Heart left ventricle (tissue), 16 donors: ENCODE data around the gene MB. TPM values are rescaled to one million over a fixed set of nuclear protein-coding genes. Genes with fewer than 3 reads are reported as not detected.
A peak's percentile ranks its signal among the peaks of the same experiment; 100 is the strongest.

Source experiments
- ATAC-seq, 4 donors: fragments of 200-7000 bp; cut with Tn5 transposase; one replicate each; pipeline ENCODE4 v1.9.1; 2020 to 2022; ENCODE audit warnings: moderate library complexity in 4 of 4, mild to moderate bottlenecking in 3 of 4, moderate number of reproducible peaks in 1 of 4
- DNase-seq, 5 donors: peaks; one replicate each; pipeline ENCODE4 v3.0.0-alpha.2; 2020
- H3K27ac ChIP-seq, 12 donors: fragments of 200-600 bp; sonication (generic) in 4 of 12; one replicate each; pipeline versions ENCODE4 v1.5.0 to v1.8.0; 2016 to 2022; ENCODE audit warnings: mild to moderate bottlenecking in 2 of 12
- H3K27me3 ChIP-seq, 9 donors: fragments of 200-600 bp; sonication (generic) in 2 of 9; one replicate each; pipeline versions ENCODE4 v1.5.1 to v1.8.0; 2016 to 2022; ENCODE audit warnings: mild to moderate bottlenecking in 3 of 9
- H3K36me3 ChIP-seq, 9 donors: fragments of 200-600 bp; sonication (generic) in 2 of 9; one replicate each; pipeline versions ENCODE4 v1.5.0 to v1.8.0; 2018 to 2022; ENCODE audit warnings: mild to moderate bottlenecking in 2 of 9
- H3K4me1 ChIP-seq, 12 donors: fragments of 200-600 bp; sonication (generic) in 4 of 12; one replicate each; pipeline versions ENCODE4 v1.5.0 to v1.8.0; 2016 to 2022; ENCODE audit warnings: mild to moderate bottlenecking in 3 of 12
- H3K4me3 ChIP-seq, 12 donors: fragments of 200-600 bp; sonication (generic) in 4 of 12; one replicate each; pipeline versions ENCODE4 v1.5.0 to v1.8.0; 2017 to 2022; ENCODE audit warnings: mild to moderate bottlenecking in 9 of 12, moderate library complexity in 4 of 12
- H3K9me3 ChIP-seq, 12 donors: fragments of 200-600 bp; sonication (generic) in 4 of 12; one replicate each; pipeline versions ENCODE4 v1.5.0 to v1.8.0; 2016 to 2022; ENCODE audit warnings: mild to moderate bottlenecking in 1 of 12
- POLR2A ChIP-seq, 2 donors: fragments of 450-650 bp; IDR thresholded peaks; one replicate each; pipeline ENCODE4 v1.6.1; 2017; ENCODE audit warnings: antibody characterized with exemption in 2 of 2, mild to moderate bottlenecking in 2 of 2, moderate library complexity in 2 of 2
- WGBS, 4 donors: extraction: QIAGEN DNeasy Blood & Tissue Kit in 2 of 4; methylation state at CpG; one replicate each; pipeline versions ENCODE4 v1.1.5 to v1.1.7; 2013 to 2018; 5-methylcytosine and 5-hydroxymethylcytosine counted together
- intact Hi-C, 10 donors: fragments of 100-400 bp; cut with DNase I; formaldehyde crosslinking; loops; one replicate each; pipeline versions ENCODE4 v1.11.1 to v1.14.2; 2022
- polyA plus RNA-seq, 2 donors: library from polyadenylated mRNA; stranded (reverse); fragments of 200-250 nt; gene quantifications; one replicate each; pipeline ENCODE4 v1.2.3, GENCODE V29; 2013
- total RNA-seq, 9 donors: library from RNA; depleted of rRNA in 2 of 9; stranded (reverse); fragments of >200 nt in 2 of 9; fragmentation: NEBNext Ultra II Directional in 3 of 9; extraction: Animal tissue kit (Norgen Biotek cat#: 25700) in 3 of 9; gene quantifications; one replicate each; pipeline versions ENCODE4 v1.1.0 to v1.2.4, GENCODE V29; 2016 to 2023
- TF ChIP-seq, protein P1 (sequence below), 12 donors: fragments of 200-600 bp; sonication (generic) in 4 of 12; IDR thresholded peaks; one replicate each; pipeline versions ENCODE4 v1.5.0 to v1.8.0; 2018 to 2022; ENCODE audit warnings: antibody characterized with exemption in 12 of 12, mild to moderate bottlenecking in 5 of 12
- donor health status: ischemic (EF 13 %, LVEDD 7.1; RV severe dilation, severe dysfunction).
- donor health status: healthy with polysubstance abuse.
- donor health status: DM: no; HTN: yes; CAD: no.
- donor health status: DM: no; HTN: no; CAD: no.
- donor health status: ischemic (EF 25% LVEDD 6.9; RV normal size, moderate dysfunction).
- donor health status: ischemic (EF 25% LVEDD 5.7; RV mildly dilated, moderate dysfunction).
- donor health status: healthy.
- donor health status: DM: yes; HTN: yes; CAD: no.
- donor health status: ischemic (EF 35%, LVEDD 5.7; RV mildly dilated, moderate dysfunction).
- donor health status: nonischemic (EF 11% LVEDD 7.7; RV severe dilation, severe dysfunction).
- donor health status: DM: yes; HTN: yes; CAD: no.
- donor health status: PGD.
- donor health status: ischemic (EF 29% LVEDD 5.4; RV normal size, mild dysfunction).
- donor health status: nonischemic (EF 23%, LVEDD 6.1; RV moderate dilation, normal function).

MB gene
- total and polyA plus RNA-seq, 11 donors, result 6,181 to 16,840 (median 13,341) TPM

DNA sequence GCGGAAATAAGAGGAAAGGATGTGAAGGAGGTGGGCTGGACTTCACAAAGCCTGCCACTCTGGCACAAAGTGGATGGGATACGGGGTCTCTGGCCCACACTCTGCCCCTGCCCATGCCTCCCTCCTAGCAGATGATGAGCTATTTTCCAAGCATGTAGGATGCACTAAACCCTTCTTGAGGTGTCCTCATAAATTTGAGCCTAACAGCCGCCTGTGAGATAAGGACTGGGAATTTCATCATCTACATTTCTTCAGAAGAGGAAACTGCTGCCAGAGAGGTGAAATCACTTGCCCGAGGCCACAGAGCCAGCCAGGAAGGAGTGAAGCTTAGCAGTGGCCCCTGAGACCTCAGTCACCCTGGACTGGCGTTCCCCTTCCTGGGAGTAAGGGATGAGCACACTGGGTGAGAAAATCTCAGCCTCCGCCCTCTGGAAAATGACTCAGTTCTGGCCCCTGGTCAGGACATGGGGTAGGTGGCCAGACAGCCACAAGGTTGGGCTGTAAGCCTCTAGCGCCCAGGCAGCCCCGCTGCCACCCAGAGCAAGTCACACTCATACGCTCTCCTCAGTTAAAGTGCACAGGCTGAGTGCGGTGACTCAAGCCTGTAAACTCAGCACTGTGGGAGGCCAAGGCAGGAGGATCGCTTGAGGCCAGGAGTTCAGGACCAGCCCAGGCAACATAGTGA, 27.9 kb downstream of the MB start:
- H3K4me3 ChIP-seq, result no peak overlapping the region
- no peaks in the 10 kb centered on the region for H3K36me3 ChIP-seq
- intact Hi-C loops, result loop anchor here in 4 of 10 donors (2.0 to 5.0 kb wide), 3 partner anchors 28 to 237 kb away; partner anchors contain the start of gene MB (in 2 of the 4)
- ATAC-seq (peak in 2 of 4 donors; percentile 6 to 8), DNase-seq (peak in 2 of 5 donors; percentile 56 to 71)
- no peaks in the 10 kb centered on the region for H3K27me3 ChIP-seq
- H3K27ac ChIP-seq, result peak overlapping the region in 11 of 12 donors; percentile 68 to 92 (median 84)
- H3K9me3 ChIP-seq, result peaks cover 0 to 5% (median 0%) of the 10 kb centered on the region in 12 donors
- 69 to 76% (median 71%) methylated on average over 9 to 11 of the region's 11 CpGs for WGBS, 4 donors
- TF ChIP-seq, protein P1, sequence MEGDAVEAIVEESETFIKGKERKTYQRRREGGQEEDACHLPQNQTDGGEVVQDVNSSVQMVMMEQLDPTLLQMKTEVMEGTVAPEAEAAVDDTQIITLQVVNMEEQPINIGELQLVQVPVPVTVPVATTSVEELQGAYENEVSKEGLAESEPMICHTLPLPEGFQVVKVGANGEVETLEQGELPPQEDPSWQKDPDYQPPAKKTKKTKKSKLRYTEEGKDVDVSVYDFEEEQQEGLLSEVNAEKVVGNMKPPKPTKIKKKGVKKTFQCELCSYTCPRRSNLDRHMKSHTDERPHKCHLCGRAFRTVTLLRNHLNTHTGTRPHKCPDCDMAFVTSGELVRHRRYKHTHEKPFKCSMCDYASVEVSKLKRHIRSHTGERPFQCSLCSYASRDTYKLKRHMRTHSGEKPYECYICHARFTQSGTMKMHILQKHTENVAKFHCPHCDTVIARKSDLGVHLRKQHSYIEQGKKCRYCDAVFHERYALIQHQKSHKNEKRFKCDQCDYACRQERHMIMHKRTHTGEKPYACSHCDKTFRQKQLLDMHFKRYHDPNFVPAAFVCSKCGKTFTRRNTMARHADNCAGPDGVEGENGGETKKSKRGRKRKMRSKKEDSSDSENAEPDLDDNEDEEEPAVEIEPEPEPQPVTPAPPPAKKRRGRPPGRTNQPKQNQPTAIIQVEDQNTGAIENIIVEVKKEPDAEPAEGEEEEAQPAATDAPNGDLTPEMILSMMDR (IDR thresholded peaks at IDR 0.05), result no peak
- TF ChIP-seq POLR2A (IDR thresholded peaks at IDR 0.05), result no peak
- H3K4me1 ChIP-seq, result peaks cover 0 to 71% (median 34%) of the 10 kb centered on the region in 12 donors

DNA sequence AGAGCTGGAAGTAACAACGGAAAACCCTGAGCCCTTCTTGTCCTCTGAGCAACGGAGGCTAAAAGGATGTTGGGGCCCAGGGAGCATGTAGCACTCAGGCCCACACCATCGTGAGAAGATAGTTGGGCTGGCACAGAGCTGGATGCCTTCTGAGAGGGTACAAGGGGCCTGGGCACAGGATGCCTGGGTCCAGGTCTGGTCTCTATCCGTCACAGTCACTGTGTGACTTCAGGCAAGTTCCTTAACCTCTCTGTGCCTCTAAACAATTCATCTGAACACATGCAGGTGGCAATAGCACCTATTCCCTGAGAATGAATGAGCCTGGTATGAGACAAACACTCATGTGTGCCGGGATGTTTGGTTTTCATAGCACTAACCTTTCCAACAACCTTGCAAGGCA, 29.2 kb downstream of the MB start:
- H3K27me3 ChIP-seq, result no peaks in the 10 kb centered on the region
- H3K27ac ChIP-seq, result peak overlapping the region; percentile 62 to 92 (median 84)
- no peak overlapping the region for H3K4me3 ChIP-seq
- no peak for DNase-seq
- intact Hi-C loops, result loop anchor here in 5 of 10 donors (1.0 to 5.0 kb wide), 5 partner anchors 29 to 236 kb away; partner anchors contain the start of gene MB (in 3 of the 5)
- H3K36me3 ChIP-seq, result no peaks in the 10 kb centered on the region
- peak in 1 of 4 donors; percentile 49 for ATAC-seq
- H3K9me3 ChIP-seq, result peaks cover 0 to 5% (median 0%) of the 10 kb centered on the region in 12 donors
- 37 to 61% (median 42%) methylated on average over 4 to 5 of the region's 5 CpGs for WGBS, 4 donors
- peaks cover 0 to 69% (median 28%) of the 10 kb centered on the region in 12 donors for H3K4me1 ChIP-seq
- TF ChIP-seq, protein P1 (IDR thresholded peaks at IDR 0.05), result no peak
- no peak for TF ChIP-seq POLR2A (IDR thresholded peaks at IDR 0.05)

DNA sequence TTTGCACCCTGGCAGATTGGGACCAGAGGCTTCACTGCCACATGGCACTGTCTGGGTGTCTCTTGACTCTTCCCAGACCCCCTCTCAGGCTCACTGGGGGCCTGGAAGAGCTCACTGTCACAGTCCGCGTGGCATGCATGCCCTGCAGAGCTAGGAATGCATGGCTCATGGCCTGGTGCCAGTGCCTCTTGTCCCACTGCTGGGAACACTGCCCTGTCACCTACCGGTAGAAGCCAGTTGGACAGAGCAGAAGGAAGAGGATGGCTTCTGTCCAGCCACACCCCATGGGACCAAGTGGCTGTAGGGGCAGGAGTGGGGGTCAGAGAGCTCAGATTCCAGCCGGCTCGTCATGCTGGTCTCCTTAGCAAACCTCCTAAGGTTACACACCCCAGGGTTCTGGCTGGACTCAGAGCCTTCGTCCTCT, 29.7 kb downstream of the MB start:
- peak; percentile 90 to 97 (median 91) for DNase-seq
- Histone ChIP-seq H3K4me1 (peaks cover 0 to 67% (median 28%) of the 10 kb centered on the region in 12 donors), H3K4me3 (no peak overlapping the region), H3K9me3 (peaks cover 0 to 5% (median 0%) of the 10 kb centered on the region in 12 donors), H3K27me3 (no peaks in the 10 kb centered on the region), H3K27ac (peak overlapping the region; percentile 62 to 92 (median 84)), H3K36me3 (no peaks in the 10 kb centered on the region)
- peak; percentile 84 to 92 (median 88) for ATAC-seq
- TF ChIP-seq, protein P1 (IDR thresholded peaks at IDR 0.05), result no peak
- WGBS, 4 donors, result 23 to 51% (median 27%) methylated on average over 3 to 6 of the region's 6 CpGs
- intact Hi-C loops, result loop anchor here in 4 of 10 donors (1.0 to 5.0 kb wide), 4 partner anchors 30 to 235 kb away; partner anchors contain the start of gene MB (in 1 of the 4)

DNA sequence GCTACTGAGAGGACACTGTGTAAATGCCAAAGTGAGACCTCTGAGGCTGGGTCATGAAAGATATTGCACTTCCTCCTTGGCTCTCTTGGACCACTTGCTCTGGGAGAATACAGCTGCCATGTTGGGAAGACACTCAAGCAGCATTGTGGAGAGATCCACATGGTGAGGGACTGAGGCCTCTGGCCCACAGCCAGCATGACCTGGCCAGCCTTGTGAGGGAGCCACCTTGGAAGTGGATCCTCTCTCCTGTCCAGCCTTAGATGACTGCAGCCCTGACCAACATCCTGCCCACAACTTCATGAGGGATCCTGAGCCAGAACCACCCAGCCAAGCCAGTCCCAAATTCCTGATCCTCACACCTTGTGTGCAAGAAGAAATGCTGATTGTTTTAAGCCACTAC, 30.4 kb downstream of the MB start:
- Histone ChIP-seq H3K27ac (peak overlapping the region in 4 of 12 donors; percentile 29 to 89 (median 66)), H3K27me3 (no peaks in the 10 kb centered on the region), H3K9me3 (peaks cover 0 to 5% (median 0%) of the 10 kb centered on the region in 12 donors), H3K36me3 (no peaks in the 10 kb centered on the region), H3K4me1 (peaks cover 0 to 61% (median 26%) of the 10 kb centered on the region in 12 donors), H3K4me3 (no peak overlapping the region)
- ATAC-seq (no peak), DNase-seq (peak in 1 of 5 donors; percentile 11)
- intact Hi-C loops, result loop anchor here in 4 of 10 donors (1.0 to 5.0 kb wide), 4 partner anchors 31 to 234 kb away; partner anchors contain the start of gene MB (in 1 of the 4)
- TF ChIP-seq POLR2A (IDR thresholded peaks at IDR 0.05), result no peak
- TF ChIP-seq, protein P1 (IDR thresholded peaks at IDR 0.05), result no peak
